Medulla oblongata (tissue), 1 donor: ENCODE measurements around the gene NKX6-2.
"Not testable (repeated sequence)": the region's sequence is repeated elsewhere in the genome, so short reads cannot be mapped to it uniquely, and the experiment has no call there.

Experiments
- DNase-seq: peaks from one replicate; pipeline ENCODE4 v3.0.0-alpha.2; 2015; ENCODE audit errors: extremely low spot score

Gene NKX6-2

DNA sequence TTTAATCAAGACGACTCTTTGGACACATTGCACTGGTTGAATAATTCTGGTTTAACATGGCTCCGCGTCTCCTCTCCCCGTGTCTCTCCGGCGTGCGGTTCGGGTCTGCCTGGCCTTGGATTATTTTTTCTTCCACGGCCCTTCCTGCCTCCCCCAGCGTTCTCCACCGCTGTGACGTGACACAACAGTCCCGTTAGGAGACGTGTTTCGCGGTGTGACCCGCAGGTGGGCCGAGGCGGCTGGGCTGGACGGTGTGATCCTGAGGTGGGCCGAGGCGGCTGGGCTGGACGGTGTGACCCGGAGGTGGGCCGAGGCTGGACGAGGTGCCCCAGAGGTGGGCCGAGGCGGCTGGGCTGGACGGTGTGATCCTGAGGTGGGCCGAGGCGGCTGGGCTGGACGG lies 12.0 kb upstream of the NKX6-2 start:
- not testable (repeated sequence) for DNase-seq

DNA sequence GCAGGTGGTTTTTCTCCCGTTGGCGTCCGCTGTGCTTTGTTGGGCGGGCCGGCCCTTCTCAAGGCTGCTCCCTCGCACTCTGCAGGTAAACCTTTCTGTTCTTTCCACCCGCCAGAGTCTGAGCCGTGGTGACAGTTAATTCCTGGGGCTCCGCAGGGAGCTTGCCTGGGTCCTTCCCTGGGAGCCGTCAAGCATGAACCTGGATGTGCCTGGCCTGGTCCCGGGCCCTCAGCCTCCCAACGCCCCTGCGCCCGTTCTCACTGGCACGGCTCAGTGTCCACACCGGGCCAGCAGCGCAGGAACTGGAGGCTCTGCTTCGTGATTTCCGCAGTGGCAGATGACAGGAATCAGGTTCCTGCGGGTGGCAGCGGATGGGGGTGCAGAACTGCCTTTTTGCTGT lies 10.9 kb upstream of the NKX6-2 start:
- DNase-seq = no peak

DNA sequence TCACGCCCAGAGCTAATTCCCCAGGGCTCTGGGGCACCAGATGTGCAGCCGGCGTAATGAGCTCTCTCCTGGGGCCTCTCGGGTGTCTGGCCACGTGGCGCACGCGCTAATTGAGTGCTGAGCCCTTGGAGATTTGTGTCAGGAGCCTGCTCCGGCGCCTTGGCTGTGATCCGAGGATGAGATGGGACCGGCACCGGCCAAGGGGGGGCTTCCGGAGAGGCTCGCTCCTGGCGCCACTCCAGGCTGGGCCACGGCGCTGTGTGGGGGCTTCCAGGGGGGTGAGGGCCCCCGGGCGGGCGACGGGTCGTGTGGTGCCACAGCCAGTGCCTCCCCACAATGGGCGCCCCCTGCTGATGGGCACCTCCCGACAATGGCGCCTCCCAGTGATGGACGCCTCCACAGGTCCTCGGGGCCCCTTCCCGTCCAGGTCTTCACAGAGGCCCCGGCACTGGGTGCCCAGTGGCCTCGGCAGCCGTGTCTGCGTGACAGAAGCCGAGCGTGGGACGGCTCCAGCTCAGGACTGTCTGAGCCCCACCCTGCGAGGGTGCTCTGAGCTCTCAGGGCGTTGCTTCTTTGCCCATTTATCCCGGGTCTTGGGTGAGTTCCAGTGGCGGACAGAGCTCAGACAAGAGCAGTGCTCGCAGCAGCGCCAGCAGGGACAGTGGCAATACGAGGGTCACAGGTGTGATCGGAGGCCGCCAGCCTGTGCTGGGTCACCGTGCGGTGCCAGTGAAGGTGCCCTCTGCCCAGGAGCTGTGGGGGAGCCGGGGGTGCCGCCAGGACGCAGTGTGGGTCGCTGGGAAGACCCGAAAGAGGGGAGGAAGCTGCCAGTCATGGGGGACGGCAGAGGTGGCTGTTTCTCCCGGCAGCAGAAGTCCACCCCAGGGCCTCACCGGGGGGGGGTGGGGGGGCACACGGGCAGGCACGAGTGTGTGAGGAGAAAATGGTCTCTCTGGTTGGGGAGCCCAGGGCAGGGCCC lies 8.2 kb upstream of the NKX6-2 start:
- DNase-seq = no peak

DNA sequence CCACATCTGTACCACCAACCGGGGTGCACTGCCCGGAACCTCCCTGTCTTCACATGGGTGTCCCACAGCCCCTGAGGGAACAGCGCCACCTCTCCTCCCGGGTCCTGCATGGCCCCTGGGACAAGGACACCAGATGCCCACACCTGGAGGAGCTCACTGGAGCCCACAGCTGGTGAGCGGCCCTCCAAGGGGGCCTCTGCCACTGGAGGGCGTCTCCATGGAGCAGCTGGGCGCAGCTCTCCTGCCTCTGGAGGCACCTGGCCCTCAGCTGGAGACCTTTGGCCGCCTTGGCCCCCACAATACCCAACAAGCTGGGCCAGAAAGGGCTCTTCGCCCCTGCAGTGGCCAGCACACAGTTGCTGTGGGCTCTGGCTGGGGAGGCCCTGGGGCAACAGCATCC lies 7.3 kb upstream of the NKX6-2 start:
- DNase-seq = no peak

DNA sequence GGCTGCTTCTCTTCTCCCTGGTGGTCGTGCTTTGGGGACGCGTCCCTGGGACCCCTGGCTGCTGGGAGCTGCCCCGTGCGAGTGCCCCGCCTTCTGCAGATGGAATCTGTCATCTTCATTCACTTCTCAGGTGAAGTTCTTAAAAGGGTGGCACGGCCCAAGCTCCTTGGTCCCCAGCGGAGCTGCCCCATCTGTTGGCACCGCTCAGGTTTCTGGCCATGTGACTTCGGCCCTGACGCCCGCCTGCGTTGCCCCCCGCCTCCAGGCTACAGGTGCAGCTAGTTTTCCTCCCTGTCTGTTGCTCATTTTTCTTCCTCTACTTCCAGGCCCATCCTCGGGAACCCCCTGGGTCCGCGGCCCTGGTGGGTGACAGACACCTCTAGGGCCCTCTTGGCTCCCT lies 6.8 kb upstream of the NKX6-2 start:
- DNase-seq = no peak

DNA sequence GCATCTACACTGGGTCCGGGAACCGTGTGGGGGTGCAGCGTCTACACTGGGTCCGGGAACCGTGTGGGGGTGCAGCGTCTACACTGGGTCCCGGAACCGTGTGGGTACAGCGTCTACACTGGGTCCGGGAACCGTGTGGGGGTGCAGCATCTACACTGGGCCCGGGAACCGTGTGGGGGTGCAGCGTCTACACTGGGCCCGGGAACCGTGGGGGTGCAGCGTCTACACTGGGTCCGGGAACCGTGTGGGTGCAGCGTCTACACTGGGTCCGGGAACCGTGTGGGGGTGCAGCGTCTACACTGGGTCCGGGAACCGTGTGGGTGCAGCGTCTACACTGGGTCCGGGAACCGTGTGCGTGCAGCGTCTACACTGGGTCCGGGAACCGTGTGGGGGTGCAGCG lies 6.2 kb upstream of the NKX6-2 start:
- not testable (repeated sequence) for DNase-seq

DNA sequence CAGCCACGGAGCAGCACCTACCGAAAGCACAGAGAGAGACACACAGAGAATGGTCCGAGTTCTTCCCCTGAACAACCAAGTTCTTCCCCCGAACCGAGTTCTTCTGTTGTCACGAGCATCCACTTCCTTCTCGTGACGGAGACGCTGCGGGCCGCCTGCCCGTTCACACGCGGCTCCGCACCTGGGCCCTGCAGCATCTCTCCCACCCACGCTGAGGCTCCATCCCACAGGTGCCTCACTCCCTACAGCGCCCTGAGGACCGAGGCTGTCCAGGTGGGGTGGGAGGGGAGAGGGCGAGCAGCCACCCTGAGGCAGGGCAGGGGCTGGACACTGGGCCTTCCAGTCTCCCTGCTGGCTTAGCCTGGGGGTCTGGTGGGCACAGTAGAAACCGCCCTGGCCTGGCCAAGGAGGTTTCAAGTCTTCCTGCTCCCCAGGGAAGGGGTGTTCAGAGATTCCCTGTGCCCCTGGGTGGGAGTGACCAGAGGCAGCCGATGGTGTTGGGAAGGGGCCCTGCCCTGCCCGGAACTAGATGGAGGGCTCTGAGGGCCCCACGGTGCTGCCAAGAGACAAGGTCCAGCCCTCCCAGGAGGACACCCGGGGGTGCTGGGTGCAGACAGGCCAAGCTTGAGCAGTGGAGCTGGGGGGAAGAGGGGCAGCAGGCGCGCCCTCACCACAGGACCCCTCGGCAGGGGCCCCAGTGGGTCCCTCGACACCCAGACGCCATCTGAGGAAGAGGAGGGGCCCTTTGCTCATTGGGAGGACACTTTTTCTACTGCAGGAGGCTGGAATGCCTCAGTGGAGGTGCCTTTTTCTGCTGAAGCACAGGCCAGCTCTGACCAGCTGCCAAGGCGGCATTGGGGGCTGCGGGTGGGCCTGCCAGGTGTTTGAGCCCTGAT lies 5.2 kb upstream of the NKX6-2 start:
- DNase-seq = no peak

DNA sequence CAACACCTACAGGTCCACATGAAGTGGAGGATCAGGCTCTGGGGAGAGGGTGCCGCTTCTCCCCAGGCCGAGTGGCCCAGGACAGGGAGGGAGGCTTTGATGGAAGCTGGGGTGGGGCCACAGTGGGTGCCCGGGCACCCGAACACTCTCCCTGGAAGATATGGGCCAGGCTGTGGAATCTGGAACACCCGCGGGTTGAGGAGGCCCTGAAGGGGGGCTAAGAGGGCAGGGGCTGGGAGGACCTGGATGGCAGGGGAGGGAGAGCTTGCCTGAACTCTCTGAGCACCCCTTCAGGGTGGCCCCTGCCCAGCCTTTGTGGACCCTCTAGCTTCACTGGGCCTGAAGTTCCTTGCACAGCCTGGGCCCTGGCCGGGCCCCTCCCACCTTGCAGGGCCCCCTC lies 4.5 kb upstream of the NKX6-2 start:
- DNase-seq = no peak

DNA sequence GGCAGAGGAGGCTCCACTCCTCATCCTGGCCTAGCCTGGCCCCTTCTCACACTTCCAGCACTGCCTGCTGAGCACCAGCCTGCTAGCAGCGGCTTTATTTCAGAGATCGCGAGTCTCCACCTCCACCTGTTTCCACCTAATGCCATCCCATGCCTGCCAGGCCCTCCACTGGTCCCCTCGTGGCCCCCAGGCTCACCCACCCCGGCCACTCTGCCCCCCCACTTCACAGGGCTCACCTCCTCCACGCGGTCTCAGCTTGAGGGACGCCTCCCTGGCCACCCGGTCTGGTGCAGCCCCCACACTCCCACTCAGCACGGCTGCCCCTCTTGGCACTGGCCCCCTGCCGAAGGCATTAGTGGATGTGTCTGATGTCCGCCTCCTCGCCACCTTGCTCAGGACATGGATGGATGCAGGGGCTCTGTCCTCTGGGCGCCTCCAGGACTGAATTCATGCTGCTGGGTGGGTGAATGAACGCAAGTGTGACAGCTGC lies 3.8 kb upstream of the NKX6-2 start:
- DNase-seq = no peak

DNA sequence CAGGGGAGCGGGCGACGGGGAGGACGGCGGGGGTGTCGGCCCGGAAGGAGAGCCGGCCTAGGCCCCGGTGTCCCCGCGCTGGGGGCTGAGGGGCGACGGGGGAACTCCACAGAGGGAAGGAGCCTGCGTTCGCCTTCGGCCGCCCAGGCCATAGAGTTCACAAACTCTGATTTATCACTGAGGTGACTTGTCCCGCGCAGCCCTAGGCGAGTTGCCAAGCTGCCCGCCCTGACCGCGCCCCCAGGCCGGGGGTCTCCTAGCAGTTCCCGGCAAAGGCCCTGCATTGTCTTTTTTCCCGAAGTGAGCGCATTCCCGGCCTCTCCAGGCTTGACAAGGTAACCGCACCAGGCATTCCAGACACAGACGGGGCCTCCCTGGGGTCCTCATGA lies 2.9 kb upstream of the NKX6-2 start:
- DNase-seq = no peak

DNA sequence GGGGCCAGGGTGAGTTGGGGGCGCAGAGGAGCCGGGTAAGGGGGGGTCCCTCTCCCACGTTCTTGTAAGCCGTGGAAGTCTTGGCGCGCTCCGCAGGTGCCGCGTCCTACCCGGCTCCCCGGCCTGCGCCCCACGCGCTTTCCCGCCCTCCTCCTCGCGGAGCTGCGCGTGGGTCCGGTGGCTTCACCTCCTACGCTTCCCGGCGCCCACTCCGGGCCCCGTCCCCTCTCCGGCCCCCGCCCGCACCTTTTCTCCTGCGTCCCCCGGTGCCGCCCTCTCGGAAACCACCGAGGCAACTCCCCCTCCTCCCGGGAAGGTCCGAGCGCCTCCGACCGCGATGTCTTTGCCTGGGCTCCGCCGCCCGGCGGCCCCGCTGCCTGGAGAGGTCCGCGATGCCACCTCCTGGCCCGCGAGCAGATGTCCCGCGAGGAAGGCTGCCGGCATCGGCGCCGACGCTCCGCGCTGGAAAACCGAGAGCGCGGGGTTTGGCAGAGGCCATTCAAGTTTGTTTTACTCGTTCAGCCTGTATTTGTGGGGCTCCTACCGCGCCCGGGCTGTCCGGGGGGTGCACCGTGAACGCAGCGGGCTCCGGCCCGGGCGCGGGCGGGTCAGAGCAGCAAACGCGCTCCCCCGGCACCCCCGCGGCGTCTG lies 2.4 kb upstream of the NKX6-2 start:
- DNase-seq = peak; percentile 55

DNA sequence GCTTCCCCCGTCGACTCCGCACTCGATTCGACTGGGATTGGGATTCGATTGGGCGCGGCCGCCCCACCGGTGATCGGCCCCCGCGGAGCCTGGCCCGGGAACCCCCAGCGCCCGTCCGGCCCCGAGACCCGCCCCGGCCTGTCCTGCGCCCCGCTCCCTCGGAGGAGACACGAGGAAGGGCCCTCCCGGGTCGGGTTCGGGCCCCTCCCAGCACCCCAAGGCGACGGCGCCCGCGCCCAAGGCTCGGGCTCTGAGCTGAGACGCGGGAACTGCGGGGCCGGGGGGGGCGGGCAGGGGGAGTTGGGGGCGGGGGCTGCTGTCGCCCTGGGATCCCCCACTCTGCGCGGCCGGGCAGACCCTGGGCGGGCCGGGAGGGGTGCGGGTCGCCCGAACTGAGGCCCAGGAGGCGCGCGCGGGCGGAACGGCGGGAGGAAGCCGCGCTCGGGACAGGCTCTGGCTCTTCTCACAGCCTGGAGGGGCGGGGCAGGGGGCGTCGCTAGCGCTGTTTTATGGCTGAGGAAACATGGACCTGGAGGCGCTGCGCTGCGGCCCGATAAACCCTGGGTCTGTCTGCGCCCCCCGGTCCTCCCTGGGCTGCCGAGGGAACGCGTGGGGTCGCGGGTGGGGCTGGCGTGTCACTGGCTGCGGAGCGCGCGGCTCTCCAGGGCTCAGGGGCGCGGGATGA lies 1.7 kb upstream of the NKX6-2 start:
- DNase-seq = no peak

DNA sequence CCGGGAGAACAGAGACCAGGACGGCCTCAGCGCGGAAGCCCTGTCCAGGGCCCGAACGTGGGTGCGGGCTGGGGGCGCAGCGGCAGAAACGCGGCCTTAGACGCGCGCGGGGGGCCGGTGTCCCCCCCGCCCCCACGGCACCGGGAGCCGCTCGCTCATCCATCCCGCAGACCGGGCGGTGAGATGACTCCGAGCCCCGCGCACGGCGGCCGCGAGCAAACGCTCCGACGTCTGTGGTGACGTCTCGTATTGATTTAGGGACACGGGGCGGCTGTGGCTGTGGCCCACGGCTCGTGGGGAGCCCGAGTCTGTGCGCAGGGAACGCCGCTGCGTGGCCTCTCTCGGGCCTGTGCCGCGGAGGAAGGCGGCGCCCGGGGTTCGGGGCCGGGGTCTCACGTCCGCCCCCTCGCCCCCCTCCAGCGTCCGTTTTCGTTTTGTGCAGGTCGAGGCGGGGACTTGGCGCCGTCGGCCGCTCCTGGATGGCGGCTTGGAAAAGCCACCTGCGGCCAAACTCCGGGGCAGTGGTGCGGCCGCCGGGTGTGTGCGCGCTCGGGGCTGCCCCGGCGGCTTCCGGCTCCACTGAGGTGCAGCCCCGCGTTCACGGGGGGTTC lies 1.0 kb upstream of the NKX6-2 start:
- no peak for DNase-seq

DNA sequence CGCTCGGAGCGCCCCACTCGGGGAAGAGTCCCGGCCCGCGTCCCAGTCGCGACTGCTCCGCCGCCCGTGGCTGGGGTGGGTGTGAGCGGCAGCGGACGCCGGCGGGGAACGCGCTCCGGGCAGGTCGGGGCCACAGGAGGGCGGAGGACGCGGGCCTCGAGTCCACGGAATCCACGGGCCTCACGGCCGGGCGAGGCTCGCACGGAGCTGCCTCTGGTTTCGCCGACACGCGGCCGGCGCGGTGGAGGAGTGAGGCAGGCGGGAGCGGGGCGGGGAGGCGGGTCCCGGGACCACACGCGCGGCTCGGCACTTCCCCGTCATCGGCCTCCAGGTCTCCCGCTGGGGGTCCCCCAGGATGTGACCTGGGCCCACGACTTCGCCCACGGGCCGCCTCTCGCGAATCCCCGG lies 533 bp upstream of the NKX6-2 start:
- no peak for DNase-seq

DNA sequence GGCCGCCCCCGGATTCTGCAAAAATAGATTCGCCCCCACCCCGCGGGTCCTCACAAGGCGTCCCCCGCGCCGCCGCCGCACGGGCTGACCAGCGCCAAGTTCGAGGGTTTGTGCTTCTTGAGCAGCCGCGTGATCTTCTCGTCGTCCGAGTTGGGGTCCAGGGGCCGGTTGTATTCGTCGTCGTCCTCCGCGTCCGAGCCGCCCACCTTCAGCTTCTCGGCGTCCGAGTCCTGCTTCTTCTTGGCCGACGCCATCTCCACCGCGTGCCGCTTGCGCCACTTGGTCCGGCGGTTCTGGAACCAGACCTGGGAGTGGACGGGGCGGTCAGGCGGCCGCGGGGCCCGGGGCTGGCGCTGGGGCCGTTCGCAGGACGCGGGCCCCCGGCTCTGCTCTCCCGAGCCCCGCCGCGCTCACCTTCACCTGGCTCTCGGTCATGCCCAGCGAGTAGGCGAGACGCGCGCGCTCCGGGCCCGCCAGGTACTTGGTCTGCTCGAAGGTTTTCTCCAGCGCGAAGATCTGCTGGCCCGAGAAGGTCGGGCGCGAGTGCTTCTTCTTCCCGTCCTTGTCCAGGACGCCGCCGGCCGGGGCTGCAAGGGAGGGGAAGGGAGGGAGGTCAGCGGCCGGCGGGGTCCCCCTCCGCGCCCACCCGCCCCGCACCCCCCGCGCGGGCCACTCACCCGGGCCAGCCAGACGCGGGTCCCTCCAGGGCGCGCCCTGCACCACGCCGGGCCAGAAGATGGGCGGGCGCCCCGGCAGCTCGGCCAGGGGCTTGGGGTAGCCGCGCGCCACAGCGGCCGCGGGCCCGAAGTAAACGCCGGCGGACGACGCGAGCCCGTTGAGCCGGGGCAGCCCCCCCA lies 853 bp downstream of the NKX6-2 start:
- no peak for DNase-seq

DNA sequence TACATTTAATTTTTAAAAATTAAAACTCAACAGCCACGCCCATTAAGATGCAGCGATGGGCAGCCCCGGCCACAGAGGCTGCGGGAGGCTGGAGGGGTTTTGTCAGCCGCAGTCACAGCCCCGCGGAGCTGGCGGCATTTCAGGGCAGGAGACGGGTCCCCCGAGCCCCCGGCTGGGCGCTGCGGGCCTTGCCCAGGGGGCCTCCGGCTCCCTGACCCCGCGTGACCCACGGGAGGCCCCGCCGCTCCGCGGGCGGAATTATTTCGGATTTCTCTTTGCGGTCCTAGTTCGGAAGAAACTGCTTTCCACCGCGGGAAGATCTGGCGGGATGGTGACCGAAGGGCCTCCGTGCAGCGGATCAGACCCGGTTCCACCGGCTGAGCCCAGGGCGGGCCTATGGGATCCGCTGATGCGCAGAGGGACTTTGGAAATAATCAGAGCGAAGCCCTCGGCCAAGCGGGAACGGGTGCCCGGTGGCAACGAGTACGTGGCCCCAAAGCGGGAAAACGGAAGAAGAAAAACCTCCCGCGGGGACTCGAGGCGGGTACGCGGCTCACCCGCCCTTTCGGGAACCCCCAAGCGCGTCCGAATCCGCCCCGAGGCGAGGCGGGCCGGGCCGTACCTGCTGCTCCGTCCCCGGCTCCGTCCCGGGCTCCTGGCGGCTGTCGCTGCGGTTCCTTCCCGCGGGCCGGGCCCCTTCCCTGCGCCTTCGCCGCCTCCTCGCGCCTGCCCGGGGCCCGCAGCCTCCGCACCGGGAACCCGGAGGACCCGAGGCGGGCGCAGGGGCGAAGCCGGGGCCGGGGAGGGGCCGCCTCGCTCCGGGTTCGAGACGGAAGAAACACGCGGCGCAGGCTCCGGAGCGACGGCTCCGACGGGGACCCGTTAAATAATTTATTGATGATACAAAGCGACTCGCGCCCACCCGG lies 1.7 kb downstream of the NKX6-2 start:
- DNase-seq = no peak

DNA sequence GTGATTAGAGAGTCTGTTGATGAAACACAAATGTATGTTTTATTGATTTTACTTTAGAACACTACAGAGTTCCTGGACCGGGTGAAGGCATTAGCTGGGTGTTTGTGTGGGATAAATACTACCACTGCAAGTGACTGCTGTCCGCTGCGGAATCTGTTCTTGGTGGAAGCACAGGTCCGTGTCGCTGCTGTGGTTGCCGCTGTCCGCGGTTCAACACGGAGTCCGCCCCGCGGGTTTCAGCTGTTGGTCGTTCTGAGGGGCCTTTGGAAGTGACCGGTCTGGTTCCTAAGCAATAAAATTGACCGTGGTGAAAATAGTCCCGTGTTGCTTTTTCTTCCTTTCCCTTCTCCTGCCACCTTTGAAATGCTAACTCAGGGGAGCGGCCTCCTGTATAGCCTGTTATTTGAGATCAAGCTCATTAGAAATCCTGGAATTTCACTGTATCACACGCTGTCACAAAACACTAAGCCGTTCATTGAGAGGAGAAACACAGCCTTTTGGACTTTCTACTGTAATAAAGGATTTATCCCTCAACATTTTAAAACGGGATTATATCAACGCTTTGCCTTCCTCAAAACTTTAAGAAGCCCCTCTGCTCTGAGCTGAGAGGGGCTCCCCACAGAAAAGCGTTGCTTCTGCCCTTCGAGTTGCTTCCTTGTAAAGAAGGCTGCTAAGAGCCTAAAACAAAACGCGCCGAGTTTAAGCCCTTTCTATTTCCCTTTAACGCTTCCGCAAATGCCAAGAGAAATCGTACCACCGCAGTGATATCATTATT lies 2.6 kb downstream of the NKX6-2 start:
- DNase-seq = no peak

DNA sequence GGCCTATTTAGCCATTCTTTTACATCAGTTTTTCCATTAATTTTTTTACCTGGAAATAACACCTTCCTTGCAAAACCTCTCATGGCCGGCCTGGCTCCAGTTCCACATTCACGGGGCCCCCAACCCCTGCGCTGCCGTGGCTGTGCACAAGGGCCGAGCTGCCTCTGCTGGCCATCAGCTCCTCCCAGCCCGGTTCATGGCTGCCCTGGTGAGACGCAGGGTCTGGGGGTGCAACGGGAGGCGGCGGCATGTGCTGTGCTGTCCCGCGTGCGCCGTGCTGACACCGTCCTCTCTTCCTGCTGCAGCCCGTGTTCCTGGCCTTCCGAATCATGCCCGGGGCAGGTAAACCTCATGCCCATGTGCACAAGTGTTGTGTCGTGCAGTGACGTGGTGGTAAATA lies 4.4 kb downstream of the NKX6-2 start:
- no peak for DNase-seq
